Coronary artery (tissue), 2 donors: ENCODE results near the gene PEX5L.

ENCODE experiments used
- DNase-seq: peaks from one replicate; pipeline ENCODE4 v3.0.0-alpha.2; 2017; ENCODE audit warnings: low spot score
- H3K27ac ChIP-seq, 2 donors: fragments of 200-600 bp; sonication (generic); one replicate each; pipeline ENCODE4 v1.5.1; 2016 to 2019
- H3K4me3 ChIP-seq: fragments of 200-600 bp; sonication (generic); 2 replicates; pipeline ENCODE4 v1.5.1; 2016; ENCODE audit warnings: mild to moderate bottlenecking, moderate library complexity
- CTCF ChIP-seq: fragments of 200-600 bp; sonication (generic); IDR thresholded peaks from one replicate; pipeline ENCODE4 v1.5.1; 2019; ENCODE audit warnings: antibody characterized with exemption

The PEX5L gene

GRCh38 chr3:179750720-179751328 is 285.9 kb downstream of the PEX5L start:
- H3K27ac ChIP-seq: no peak overlapping the region
- no peak for TF ChIP-seq CTCF
- DNase-seq: no peak
- no peak overlapping the region for H3K4me3 ChIP-seq

- Histone ChIP-seq H3K27ac (no peak overlapping the region), H3K4me3 (no peak overlapping the region)
- no peak for DNase-seq
- no peak for TF ChIP-seq CTCF
Observed at GRCh38 chr3:179745716-179746115, 291.0 kb downstream of the PEX5L start.

- H3K4me3 ChIP-seq: no peak overlapping the region
- no peak overlapping the region for H3K27ac ChIP-seq
- no peak for DNase-seq
- TF ChIP-seq CTCF: no peak
Observed at GRCh38 chr3:179745079-179745478, 291.7 kb downstream of the PEX5L start.
